ENCODE data around the gene PIK3CD. TPM values are rescaled to one million over a fixed set of nuclear protein-coding genes. Genes with fewer than 3 reads are reported as not detected.

Gene PIK3CD
- total RNA-seq, 1 donor from 2014 or later: 28.3 TPM

GRCh38 chr1:9630331-9631111 is 21.0 kb upstream of the PIK3CD start:
- H3K4me3 ChIP-seq: peak overlapping the region; percentile 39
- no peak for DNase-seq
- H3K36me3 ChIP-seq: no peaks in the 10 kb centered on the region
- H3K4me1 ChIP-seq: peaks cover 27% of the 10 kb centered on the region
- intact Hi-C loops (cut with DNase I): no loop called here
- no peak for TF ChIP-seq CTCF (IDR thresholded peaks at IDR 0.05)
- peaks cover 9% of the 10 kb centered on the region for H3K27me3 ChIP-seq (ENCODE audit: low read depth)
- ATAC-seq: no peak
- H3K27ac ChIP-seq: peak overlapping the region; percentile 70
- H3K9me3 ChIP-seq: no peaks in the 10 kb centered on the region

- Histone ChIP-seq H3K36me3 (no peaks in the 10 kb centered on the region), H3K27ac (no peak overlapping the region), H3K4me1 (peaks cover 22% of the 10 kb centered on the region), H3K4me3 (no peak overlapping the region), H3K27me3 (ENCODE audit: low read depth) (peaks cover under 1% of the 10 kb centered on the region), H3K9me3 (no peaks in the 10 kb centered on the region)
- no peak for DNase-seq
- intact Hi-C loops (cut with DNase I): no loop called here
- ATAC-seq: no peak
- no peak for TF ChIP-seq CTCF (IDR thresholded peaks at IDR 0.05)
Measured at GRCh38 chr1:9631613-9632012, 19.9 kb upstream of the PIK3CD start.

- intact Hi-C loops (cut with DNase I): no loop called here
- ATAC-seq (no peak), DNase-seq (no peak)
- H3K4me3 ChIP-seq: no peak overlapping the region
- no peaks in the 10 kb centered on the region for H3K36me3 ChIP-seq
- H3K4me1 ChIP-seq: peaks cover 7% of the 10 kb centered on the region
- TF ChIP-seq CTCF (IDR thresholded peaks at IDR 0.05): no peak
- H3K27me3 ChIP-seq (ENCODE audit: low read depth): no peaks in the 10 kb centered on the region
- H3K9me3 ChIP-seq: no peaks in the 10 kb centered on the region
- no peak overlapping the region for H3K27ac ChIP-seq
Measured at GRCh38 chr1:9633493-9633892, 18.0 kb upstream of the PIK3CD start.

GRCh38 chr1:9634582-9634981 is 16.9 kb upstream of the PIK3CD start:
- no peak for ATAC-seq
- H3K9me3 ChIP-seq: no peaks in the 10 kb centered on the region

GRCh38 chr1:9639227-9639626 is 12.3 kb upstream of the PIK3CD start:
- ATAC-seq: no peak
- no peak overlapping the region for H3K27ac ChIP-seq
- no peak overlapping the region for H3K4me3 ChIP-seq
- DNase-seq: no peak
- intact Hi-C loops (cut with DNase I): no loop called here
- H3K9me3 ChIP-seq: no peaks in the 10 kb centered on the region
- peaks cover 6% of the 10 kb centered on the region for H3K4me1 ChIP-seq
- H3K27me3 ChIP-seq (ENCODE audit: low read depth): no peaks in the 10 kb centered on the region
- no peaks in the 10 kb centered on the region for H3K36me3 ChIP-seq
- TF ChIP-seq CTCF (IDR thresholded peaks at IDR 0.05): no peak

More at GRCh38 chr1:9634582-9634981, 16.9 kb upstream of the PIK3CD start:
- no peaks in the 10 kb centered on the region for H3K36me3 ChIP-seq
- intact Hi-C loops (cut with DNase I): no loop called here
- H3K27ac ChIP-seq: no peak overlapping the region
- no peaks in the 10 kb centered on the region for H3K27me3 ChIP-seq (ENCODE audit: low read depth)
- DNase-seq: no peak
- H3K4me3 ChIP-seq: no peak overlapping the region
- H3K4me1 ChIP-seq: peaks cover 6% of the 10 kb centered on the region
- TF ChIP-seq CTCF (IDR thresholded peaks at IDR 0.05): no peak

Measured in lower lobe of right lung (tissue), 2 donors.